ENCODE data around the gene ATRIP.

ATRIP gene

DNA sequence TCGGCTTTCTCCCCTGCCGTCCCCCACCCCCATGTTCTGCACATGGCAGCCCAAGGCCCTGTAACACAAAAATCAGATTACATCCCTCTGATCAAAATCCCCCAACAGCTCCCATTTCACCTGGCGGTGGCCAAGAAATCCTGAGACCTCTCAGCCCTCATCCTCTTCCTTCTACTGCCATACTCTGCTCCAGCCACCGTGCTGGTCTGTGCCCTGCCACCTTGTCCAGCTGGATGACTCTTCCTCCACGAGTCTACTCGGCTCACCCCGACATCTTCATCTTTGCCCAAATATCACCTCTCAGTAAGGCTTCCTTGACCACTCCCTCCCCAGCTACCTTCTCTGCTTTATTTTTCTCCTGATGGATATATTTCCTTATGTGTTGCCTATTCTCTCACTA is 9.7 kb upstream of the ATRIP start:
- peaks cover 6% of the 10 kb centered on the region for H3K36me3 Mint-ChIP-seq (ENCODE audit: low read depth)
- H3K4me3 Mint-ChIP-seq = no peak overlapping the region
- DNase-seq = no peak
- H3K9me3 Mint-ChIP-seq = no peaks in the 10 kb centered on the region
- H3K4me1 Mint-ChIP-seq = peaks cover 37% of the 10 kb centered on the region
- H3K27ac Mint-ChIP-seq = no peak overlapping the region
- no peaks in the 10 kb centered on the region for H3K27me3 Mint-ChIP-seq (ENCODE audit: low read depth, poor library complexity)
- TF ChIP-seq, protein P1, sequence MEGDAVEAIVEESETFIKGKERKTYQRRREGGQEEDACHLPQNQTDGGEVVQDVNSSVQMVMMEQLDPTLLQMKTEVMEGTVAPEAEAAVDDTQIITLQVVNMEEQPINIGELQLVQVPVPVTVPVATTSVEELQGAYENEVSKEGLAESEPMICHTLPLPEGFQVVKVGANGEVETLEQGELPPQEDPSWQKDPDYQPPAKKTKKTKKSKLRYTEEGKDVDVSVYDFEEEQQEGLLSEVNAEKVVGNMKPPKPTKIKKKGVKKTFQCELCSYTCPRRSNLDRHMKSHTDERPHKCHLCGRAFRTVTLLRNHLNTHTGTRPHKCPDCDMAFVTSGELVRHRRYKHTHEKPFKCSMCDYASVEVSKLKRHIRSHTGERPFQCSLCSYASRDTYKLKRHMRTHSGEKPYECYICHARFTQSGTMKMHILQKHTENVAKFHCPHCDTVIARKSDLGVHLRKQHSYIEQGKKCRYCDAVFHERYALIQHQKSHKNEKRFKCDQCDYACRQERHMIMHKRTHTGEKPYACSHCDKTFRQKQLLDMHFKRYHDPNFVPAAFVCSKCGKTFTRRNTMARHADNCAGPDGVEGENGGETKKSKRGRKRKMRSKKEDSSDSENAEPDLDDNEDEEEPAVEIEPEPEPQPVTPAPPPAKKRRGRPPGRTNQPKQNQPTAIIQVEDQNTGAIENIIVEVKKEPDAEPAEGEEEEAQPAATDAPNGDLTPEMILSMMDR (IDR thresholded peaks at IDR 0.05) = no peak

DNA sequence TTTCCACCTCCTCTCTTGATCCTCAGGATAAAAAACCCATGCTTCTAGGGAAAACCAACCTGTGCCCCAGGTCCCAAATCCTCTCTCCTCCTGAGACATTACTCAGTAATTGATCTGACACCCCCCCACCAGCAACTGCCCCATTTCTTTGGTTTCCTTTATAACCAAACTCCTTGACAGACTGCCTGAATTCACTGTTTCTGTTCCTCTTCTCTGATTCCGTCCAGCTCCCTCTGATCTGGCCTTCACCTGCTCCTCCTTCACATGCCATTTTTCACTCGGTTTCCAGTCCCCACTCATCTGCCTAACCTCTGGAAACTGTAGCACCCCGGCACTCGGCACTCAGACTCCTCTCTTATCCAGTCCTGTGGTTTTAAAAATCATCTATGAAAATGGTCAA is 8.7 kb upstream of the ATRIP start:
- H3K9me3 Mint-ChIP-seq = no peaks in the 10 kb centered on the region
- no peaks in the 10 kb centered on the region for H3K27me3 Mint-ChIP-seq (ENCODE audit: low read depth, poor library complexity)
- peak overlapping the region; percentile 41 for H3K27ac Mint-ChIP-seq
- H3K36me3 Mint-ChIP-seq (ENCODE audit: low read depth) = peaks cover 8% of the 10 kb centered on the region
- DNase-seq = no peak
- TF ChIP-seq, protein P1 (IDR thresholded peaks at IDR 0.05) = no peak
- H3K4me1 Mint-ChIP-seq = peaks cover 39% of the 10 kb centered on the region
- no peak overlapping the region for H3K4me3 Mint-ChIP-seq

DNA sequence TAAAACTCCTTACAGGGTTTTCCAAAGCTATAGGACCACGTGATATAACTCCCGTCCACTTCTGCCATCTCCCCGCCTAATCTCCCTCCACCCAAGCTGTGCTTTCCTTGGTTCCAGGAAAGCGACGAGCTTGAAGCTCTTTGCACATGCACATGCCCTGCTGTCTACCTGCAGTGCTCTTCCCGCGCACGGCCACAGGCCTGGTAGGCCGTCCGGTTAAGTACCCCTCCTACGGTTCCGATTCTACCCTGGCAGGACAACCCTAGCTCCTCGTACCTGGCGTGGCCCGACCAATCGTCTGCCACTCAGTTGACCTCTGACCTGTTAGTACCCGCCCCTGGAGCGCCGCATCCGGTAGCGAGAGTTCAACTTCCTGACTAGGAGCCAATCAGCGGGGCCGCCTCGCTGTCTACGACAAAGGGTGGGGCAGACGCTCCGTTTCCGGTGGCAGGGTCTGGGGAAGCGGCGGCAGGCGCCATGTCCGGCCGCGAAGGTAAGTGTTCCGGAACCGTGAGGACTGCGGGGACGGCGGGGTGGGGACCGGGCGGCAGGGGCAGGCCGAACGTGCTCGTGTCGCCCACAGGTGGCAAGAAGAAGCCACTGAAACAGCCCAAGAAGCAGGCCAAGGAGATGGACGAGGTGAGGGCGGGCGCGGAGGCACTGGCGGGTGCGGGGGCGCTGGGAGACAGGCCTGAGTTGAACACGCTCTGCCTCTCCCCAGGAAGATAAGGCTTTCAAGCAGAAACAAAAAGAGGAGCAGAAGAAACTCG is 6.5 kb upstream of the ATRIP start, which contains the start of the genes CCDC51 and TMA7:
CCDC51 (minus strand) TSS at position 300 of the 770 bp plus-strand sequence. CDS start 4,991 bp downstream, outside the sequence.
TMA7 (plus strand) TSS at position 438 of the 770 bp plus-strand sequence; CDS start at position 478, 40 bp downstream.
- no peaks in the 10 kb centered on the region for H3K27me3 Mint-ChIP-seq (ENCODE audit: low read depth, poor library complexity)
- TF ChIP-seq, protein P1 (IDR thresholded peaks at IDR 0.05) = no peak
- peak within 1 kb of the TSS; percentile 93 for H3K27ac Mint-ChIP-seq
- no peaks in the 10 kb centered on the region for H3K9me3 Mint-ChIP-seq
- peak within 1 kb of the TSS; percentile 96 for H3K4me3 Mint-ChIP-seq
- peaks cover 39% of the 10 kb centered on the region for H3K4me1 Mint-ChIP-seq
- peaks cover 17% of the 10 kb centered on the region for H3K36me3 Mint-ChIP-seq (ENCODE audit: low read depth)
- DNase-seq = peak; percentile 95

DNA sequence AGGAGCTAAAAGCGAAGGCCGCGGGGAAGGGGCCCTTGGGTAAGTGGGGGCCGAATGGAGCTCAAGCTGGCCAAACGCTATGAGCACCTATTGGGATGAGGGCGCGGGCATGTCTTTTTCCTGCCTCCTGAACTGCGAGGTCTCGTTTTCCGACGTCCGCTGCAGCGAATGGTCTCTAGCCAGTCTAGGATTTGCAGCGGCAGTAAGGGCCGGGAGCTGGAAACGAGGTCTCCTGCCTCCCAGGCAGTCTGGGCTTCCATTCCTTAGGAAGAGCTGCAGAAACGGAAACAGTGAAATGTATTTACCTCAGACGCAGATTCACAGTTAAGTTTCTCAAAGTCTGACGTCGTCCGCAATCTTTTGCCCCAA is 6.0 kb upstream of the ATRIP start:
- DNase-seq = peak; percentile 38
- Mint-ChIP-seq H3K4me3 (peak overlapping the region; percentile 96), H3K36me3 (ENCODE audit: low read depth) (peaks cover 17% of the 10 kb centered on the region), H3K27ac (peak overlapping the region; percentile 93), H3K27me3 (ENCODE audit: low read depth, poor library complexity) (no peaks in the 10 kb centered on the region), H3K4me1 (peaks cover 43% of the 10 kb centered on the region), H3K9me3 (no peaks in the 10 kb centered on the region)
- TF ChIP-seq, protein P1 (IDR thresholded peaks at IDR 0.05) = no peak

DNA sequence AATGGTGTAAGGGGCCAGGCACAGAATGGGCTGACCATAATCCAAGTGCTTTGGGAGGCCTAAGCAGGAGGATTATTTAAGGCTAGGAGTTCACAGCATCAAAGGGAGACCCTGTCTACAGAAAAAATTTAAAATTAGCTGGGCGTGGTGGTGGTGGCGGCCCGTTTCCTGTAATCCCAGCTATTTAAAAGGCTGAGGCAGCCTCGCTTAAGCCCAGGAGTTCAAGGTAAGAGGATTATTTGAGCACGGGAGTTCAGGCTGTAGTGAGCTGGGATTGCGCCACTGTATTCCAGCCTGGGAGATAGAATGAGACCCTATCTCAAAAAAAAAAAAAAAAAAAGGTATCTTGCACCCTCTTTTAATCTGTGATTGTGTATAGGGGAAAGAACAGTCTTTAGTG is 4.6 kb upstream of the ATRIP start:
- no peaks in the 10 kb centered on the region for H3K9me3 Mint-ChIP-seq
- H3K27me3 Mint-ChIP-seq (ENCODE audit: low read depth, poor library complexity) = no peaks in the 10 kb centered on the region
- peaks cover 17% of the 10 kb centered on the region for H3K36me3 Mint-ChIP-seq (ENCODE audit: low read depth)
- H3K27ac Mint-ChIP-seq = no peak overlapping the region
- DNase-seq = no peak
- H3K4me3 Mint-ChIP-seq = peak overlapping the region; percentile 96
- peaks cover 52% of the 10 kb centered on the region for H3K4me1 Mint-ChIP-seq
- TF ChIP-seq, protein P1 (IDR thresholded peaks at IDR 0.05) = no peak

All from nephron progenitor cell (in vitro differentiated cells).